GM12878 (cell line): ENCODE measurements around the gene LDB2.

ENCODE experiments used
- ETV6 ChIP-seq, 2 experiments: fragments of 450-650 bp in 1 of 2; IDR thresholded peaks in 1 of 2; conservative IDR thresholded peaks in 1 of 2; 2 replicates each; pipeline ENCODE4 v1.6.1; 2014; ENCODE audit warnings: antibody characterized with exemption in 1 of 2, borderline replicate concordance in 1 of 2, low read depth in 1 of 2, mild to moderate bottlenecking in 1 of 2, moderate library complexity in 1 of 2
- EZH2 ChIP-seq: IDR thresholded peaks from 2 replicates; pipeline ENCODE4 v1.6.1; 2012; ENCODE audit warnings: low read depth, mild to moderate bottlenecking, control low read depth, inconsistent platforms, low read length, borderline replicate concordance; ENCODE audit not compliant: control insufficient read depth
- REST ChIP-seq: IDR thresholded peaks from 2 replicates; pipeline ENCODE4 v1.6.1; 2012; ENCODE audit warnings: mild to moderate bottlenecking, low read depth, low read length
- TF ChIP-seq, protein P1 (sequence below): fragments of 150-350 bp; IDR thresholded peaks from 2 replicates; pipeline ENCODE4 v1.6.1; 2014; ENCODE audit warnings: mild to moderate bottlenecking, low read depth, low read length

DNA sequence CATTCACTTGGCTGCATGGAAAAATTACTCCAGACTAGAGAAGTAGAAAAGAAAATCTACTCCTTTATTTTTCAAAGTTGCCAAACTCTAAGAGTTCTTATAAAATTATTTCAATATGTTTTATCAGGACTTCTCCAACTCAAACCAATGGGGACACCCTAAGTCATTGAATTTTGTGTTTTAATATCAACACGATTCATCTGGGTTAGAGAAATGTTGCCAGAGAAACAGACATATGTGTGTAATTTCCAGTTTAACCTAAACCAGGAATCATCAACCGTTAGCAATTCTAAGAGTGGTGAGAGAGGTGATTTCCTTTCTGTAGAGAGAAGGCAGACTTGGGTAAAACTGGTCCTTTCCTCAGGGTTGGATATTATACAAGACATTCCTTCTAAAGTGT, 291.8 kb downstream of the LDB2 start:
- no peak for TF ChIP-seq ETV6 (conservative IDR thresholded peaks at IDR 0.05 in 1 of 2, IDR thresholded peaks at IDR 0.05 in 1 of 2; ENCODE audit: borderline replicate concordance in 1 of 2, low read depth in 1 of 2)
- no peak for TF ChIP-seq EZH2
- no peak for TF ChIP-seq REST
- TF ChIP-seq, protein P1, sequence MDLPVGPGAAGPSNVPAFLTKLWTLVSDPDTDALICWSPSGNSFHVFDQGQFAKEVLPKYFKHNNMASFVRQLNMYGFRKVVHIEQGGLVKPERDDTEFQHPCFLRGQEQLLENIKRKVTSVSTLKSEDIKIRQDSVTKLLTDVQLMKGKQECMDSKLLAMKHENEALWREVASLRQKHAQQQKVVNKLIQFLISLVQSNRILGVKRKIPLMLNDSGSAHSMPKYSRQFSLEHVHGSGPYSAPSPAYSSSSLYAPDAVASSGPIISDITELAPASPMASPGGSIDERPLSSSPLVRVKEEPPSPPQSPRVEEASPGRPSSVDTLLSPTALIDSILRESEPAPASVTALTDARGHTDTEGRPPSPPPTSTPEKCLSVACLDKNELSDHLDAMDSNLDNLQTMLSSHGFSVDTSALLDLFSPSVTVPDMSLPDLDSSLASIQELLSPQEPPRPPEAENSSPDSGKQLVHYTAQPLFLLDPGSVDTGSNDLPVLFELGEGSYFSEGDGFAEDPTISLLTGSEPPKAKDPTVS: no peak
